ENCODE data around the gene FAM168A.

DNA sequence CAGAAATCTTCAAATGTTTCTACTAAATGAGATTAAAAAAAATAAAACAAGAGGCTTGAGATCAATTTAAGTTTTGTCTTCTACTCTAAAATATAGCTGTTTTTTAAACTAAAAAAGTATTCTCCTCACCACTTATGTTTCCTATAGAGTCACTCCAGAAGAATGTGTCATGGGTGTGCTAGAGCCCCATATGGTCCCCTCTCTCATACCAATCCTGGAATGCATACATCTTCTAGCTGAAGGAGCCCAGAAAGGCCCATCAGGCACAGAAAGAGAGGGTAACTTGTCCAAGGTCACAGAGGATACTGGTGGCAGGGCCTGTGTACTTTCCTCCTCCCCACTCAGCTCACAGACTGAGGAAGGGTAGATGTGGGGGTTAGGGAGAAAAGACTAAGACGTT is 187.3 kb downstream of the FAM168A start:
- TF ChIP-seq CTCF (IDR thresholded peaks at IDR 0.05) (no peak), EZH2 (IDR thresholded peaks at IDR 0.05) (no peak), EZH2phosphoT487 (IDR thresholded peaks at IDR 0.05) (no peak)
